Ovary (tissue), 9 donors: Measurements from ENCODE around the gene CEP350. TPM values are rescaled to one million over a fixed set of nuclear protein-coding genes. Genes with fewer than 3 reads are reported as not detected.
"Not testable (repeated sequence)": the region's sequence is repeated elsewhere in the genome, so short reads cannot be mapped to it uniquely, and the experiment has no call there.

Experiments
- DNase-seq, 5 donors: peaks; one replicate each; pipeline ENCODE4 v3.0.0-alpha.2; 2019 to 2020
- H3K27ac ChIP-seq, 2 donors: fragments of 200-600 bp; one replicate each; pipeline versions ENCODE4 v1.5.1 to v1.8.0; 2019 to 2022
- H3K27me3 ChIP-seq: fragments of 200-600 bp; one replicate; pipeline ENCODE4 v1.8.0; 2022
- H3K36me3 ChIP-seq: fragments of 200-600 bp; sonication (generic); one replicate; pipeline ENCODE4 v1.5.1; 2019
- H3K4me1 ChIP-seq: one replicate; pipeline ENCODE4 v1.8.1; 2013; ENCODE audit warnings: mild to moderate bottlenecking, moderate library complexity; ENCODE audit not compliant: insufficient read depth
- H3K4me3 ChIP-seq: fragments of 200-600 bp; sonication (generic); one replicate; pipeline ENCODE4 v1.5.1; 2017
- H3K9me3 ChIP-seq, 2 donors: fragments of 200-600 bp in 1 of 2; sonication (generic) in 1 of 2; one replicate each; pipeline versions ENCODE4 v1.5.1 to v1.8.1; 2013 to 2019; ENCODE audit warnings: mild to moderate bottlenecking in 1 of 2, moderate library complexity in 1 of 2
- EP300 ChIP-seq: sonication (generic); formaldehyde crosslinking; IDR thresholded peaks from one replicate; pipeline ENCODE4 v1.6.1; 2017; ENCODE audit warnings: antibody characterized with exemption
- POLR2A ChIP-seq: fragments of 450-650 bp; IDR thresholded peaks from one replicate; pipeline ENCODE4 v1.6.1; 2017; ENCODE audit warnings: antibody characterized with exemption, mild to moderate bottlenecking, moderate library complexity
- WGBS, 3 donors: extraction: QIAGEN DNeasy Blood & Tissue Kit in 1 of 3; methylation state at CpG; one replicate each; pipeline versions ENCODE4 v1.1.5 to v1.1.7; 2013 to 2017; 5-methylcytosine and 5-hydroxymethylcytosine counted together
- intact Hi-C, 4 donors: fragments of 100-400 bp; cut with DNase I; formaldehyde crosslinking; loops; one replicate each; pipeline versions ENCODE4 v1.11.0 to v1.15.1; 2022 to 2023
- polyA plus RNA-seq, 2 donors: library from polyadenylated mRNA; stranded (reverse); fragments of 200-250 nt in 1 of 2; fragments of 350-450 nt in 1 of 2; fragmentation: Illumina TruSeq in 1 of 2; extraction: RNeasy Lipid Tissue Mini Kit (QIAGEN cat#74804) in 1 of 2; gene quantifications; one replicate each; pipeline ENCODE4 v1.2.3, GENCODE V29; 2013 to 2014
- total RNA-seq, 7 donors: library from RNA; depleted of rRNA in 2 of 7; stranded (reverse); fragments of >200 nt in 2 of 7; fragmentation: NEBNext Ultra II Directional in 3 of 7; extraction: Animal tissue kit (Norgen Biotek cat#: 25700) in 3 of 7; gene quantifications; one replicate each; pipeline versions ENCODE4 v1.1.0 to v1.2.4, GENCODE V29; 2016 to 2023
- TF ChIP-seq, protein P1 (sequence below), 3 donors: fragments of 450-650 bp in 2 of 3; fragments of 200-600 bp in 1 of 3; IDR thresholded peaks; one replicate each; pipeline versions ENCODE4 v1.5.1 to v1.8.0; 2016 to 2022; ENCODE audit warnings: antibody characterized with exemption in 3 of 3, mild to moderate bottlenecking in 1 of 3
- donor health status: DM: no; HTN: no; CAD: no; lungs with moderate emphysema.
- donor health status: DM: no; HTN: no; CAD: no.
- donor health status: Bipolar disorder and iron deficiency.
- donor health status: DM: yes; HTN: yes; CAD: no.
- donor health status: DM: no; HTN: no; CAD: no.
- donor health status: DM: yes; HTN: yes; CAD: no.

CEP350 gene
- total and polyA plus RNA-seq, 9 donors: 7.9 to 69.4 (median 53.1) TPM

- H3K9me3 ChIP-seq: no peaks in the 10 kb centered on the region
- intact Hi-C loops: loop anchor here in 2 of 4 donors (2.0 to 10.0 kb wide), 2 partner anchors 71 to 73 kb away; partner anchors contain the start of gene TOR1AIP1 (in 2 of the 2)
- H3K36me3 ChIP-seq: no peaks in the 10 kb centered on the region
- no peak overlapping the region for H3K27ac ChIP-seq
- H3K4me3 ChIP-seq: peak overlapping the region; percentile 97
- no peak for DNase-seq
- WGBS, 3 donors: 1% methylated on average over 3 of the region's 3 CpGs
- no peaks in the 10 kb centered on the region for H3K27me3 ChIP-seq
- no peaks in the 10 kb centered on the region for H3K4me1 ChIP-seq
- TF ChIP-seq POLR2A: no peak
- TF ChIP-seq, protein P1, sequence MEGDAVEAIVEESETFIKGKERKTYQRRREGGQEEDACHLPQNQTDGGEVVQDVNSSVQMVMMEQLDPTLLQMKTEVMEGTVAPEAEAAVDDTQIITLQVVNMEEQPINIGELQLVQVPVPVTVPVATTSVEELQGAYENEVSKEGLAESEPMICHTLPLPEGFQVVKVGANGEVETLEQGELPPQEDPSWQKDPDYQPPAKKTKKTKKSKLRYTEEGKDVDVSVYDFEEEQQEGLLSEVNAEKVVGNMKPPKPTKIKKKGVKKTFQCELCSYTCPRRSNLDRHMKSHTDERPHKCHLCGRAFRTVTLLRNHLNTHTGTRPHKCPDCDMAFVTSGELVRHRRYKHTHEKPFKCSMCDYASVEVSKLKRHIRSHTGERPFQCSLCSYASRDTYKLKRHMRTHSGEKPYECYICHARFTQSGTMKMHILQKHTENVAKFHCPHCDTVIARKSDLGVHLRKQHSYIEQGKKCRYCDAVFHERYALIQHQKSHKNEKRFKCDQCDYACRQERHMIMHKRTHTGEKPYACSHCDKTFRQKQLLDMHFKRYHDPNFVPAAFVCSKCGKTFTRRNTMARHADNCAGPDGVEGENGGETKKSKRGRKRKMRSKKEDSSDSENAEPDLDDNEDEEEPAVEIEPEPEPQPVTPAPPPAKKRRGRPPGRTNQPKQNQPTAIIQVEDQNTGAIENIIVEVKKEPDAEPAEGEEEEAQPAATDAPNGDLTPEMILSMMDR (IDR thresholded peaks at IDR 0.05): no peak
- no peak for TF ChIP-seq EP300
Observed at GRCh38 chr1:179955731-179956130, 1.1 kb downstream of the CEP350 start.

DNA sequence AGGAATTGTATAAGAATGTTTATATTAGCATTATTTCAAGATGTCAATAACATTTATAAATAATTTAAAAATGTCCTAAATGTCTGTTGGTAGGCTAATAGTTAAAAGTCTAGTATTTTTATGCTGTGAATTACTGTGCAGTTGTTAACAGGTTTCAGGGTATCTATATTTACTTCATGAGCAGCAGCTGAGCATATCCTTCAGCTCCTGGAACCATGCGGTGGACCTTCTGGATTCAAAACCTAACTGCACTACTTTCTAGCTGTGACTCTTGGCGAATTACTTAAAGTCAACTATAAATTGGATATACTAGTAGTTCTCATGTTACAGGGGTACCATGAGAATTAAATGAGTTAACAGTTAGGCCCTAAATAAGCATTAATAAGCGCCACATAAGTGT is 3.7 kb downstream of the CEP350 start:
- no peak overlapping the region for H3K27ac ChIP-seq
- intact Hi-C loops: loop anchor here in 1 of 4 donors (10.0 kb wide), 1 partner anchor 74 kb away; the partner anchor contains the start of gene TOR1AIP1
- no peaks in the 10 kb centered on the region for H3K4me1 ChIP-seq
- H3K4me3 ChIP-seq: no peak overlapping the region
- TF ChIP-seq, protein P1 (IDR thresholded peaks at IDR 0.05): no peak
- TF ChIP-seq POLR2A: no peak
- H3K9me3 ChIP-seq: no peaks in the 10 kb centered on the region
- H3K27me3 ChIP-seq: no peaks in the 10 kb centered on the region
- DNase-seq: no peak
- WGBS, 3 donors: 68 to 70% (median 68%) methylated on average over 3 of the region's 3 CpGs
- H3K36me3 ChIP-seq: no peaks in the 10 kb centered on the region

GRCh38 chr1:179962168-179962567 is 7.6 kb downstream of the CEP350 start:
- H3K4me1 ChIP-seq, intact Hi-C loops, H3K36me3 ChIP-seq, H3K9me3 ChIP-seq, H3K4me3 ChIP-seq, H3K27me3 ChIP-seq, H3K27ac ChIP-seq, DNase-seq: not testable (repeated sequence)
- 96 to 97% (median 97%) methylated on average over 8 of the region's 8 CpGs for WGBS, 3 donors

- no peak overlapping the region for H3K27ac ChIP-seq
- H3K9me3 ChIP-seq: peaks cover 0 to 3% of the 10 kb centered on the region in 2 donors
- H3K36me3 ChIP-seq: no peaks in the 10 kb centered on the region
- H3K4me3 ChIP-seq: no peak overlapping the region
- TF ChIP-seq EP300 (no peak), POLR2A (no peak)
- TF ChIP-seq, protein P1 (IDR thresholded peaks at IDR 0.05): no peak
- DNase-seq: no peak
- intact Hi-C loops: no loop called here
- H3K4me1 ChIP-seq: peaks cover 12% of the 10 kb centered on the region
- H3K27me3 ChIP-seq: no peaks in the 10 kb centered on the region
Observed at GRCh38 chr1:179966551-179966950, 11.9 kb downstream of the CEP350 start.

DNA sequence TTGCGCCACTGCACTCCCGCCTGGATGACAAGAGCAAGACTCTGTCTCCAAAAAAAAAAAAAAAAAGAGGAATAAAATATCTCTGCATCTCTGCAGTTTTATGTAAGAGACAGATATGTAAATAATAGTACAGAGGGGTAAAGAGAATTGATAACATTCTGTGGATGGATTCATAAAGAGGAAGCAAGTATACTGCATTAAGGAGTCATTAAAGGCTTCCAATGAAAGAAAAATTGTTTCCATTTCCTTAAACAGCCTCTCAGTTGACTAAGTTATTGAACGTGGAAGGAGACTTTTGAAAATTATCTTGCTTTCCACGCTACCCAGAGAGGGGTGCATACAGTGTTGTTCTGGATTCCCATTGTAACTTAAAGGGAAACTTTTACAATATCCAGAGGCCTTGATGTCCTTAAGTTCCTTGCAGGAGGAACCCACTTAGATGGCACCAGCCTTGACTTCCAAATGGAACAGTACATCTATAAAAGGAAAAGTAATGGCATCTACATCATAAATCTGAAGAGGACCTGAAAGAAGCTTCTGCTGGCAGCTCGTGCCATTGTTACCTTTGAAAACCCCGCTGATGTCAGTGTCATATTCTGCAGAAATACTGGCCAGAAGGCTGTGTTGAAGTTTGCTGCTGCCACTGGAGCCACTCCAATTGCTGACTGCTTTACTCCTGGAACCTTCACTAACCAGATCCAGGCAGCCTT is 13.8 kb downstream of the CEP350 start:
- H3K9me3 ChIP-seq: peaks cover 0 to 3% of the 10 kb centered on the region in 2 donors
- 95 to 97% (median 97%) methylated on average over 6 of the region's 6 CpGs for WGBS, 3 donors
- intact Hi-C loops: no loop called here
- H3K27me3 ChIP-seq: no peaks in the 10 kb centered on the region
- H3K4me3 ChIP-seq: no peak overlapping the region
- peaks cover 12% of the 10 kb centered on the region for H3K4me1 ChIP-seq
- no peaks in the 10 kb centered on the region for H3K36me3 ChIP-seq
- TF ChIP-seq, protein P1 (IDR thresholded peaks at IDR 0.05): no peak
- TF ChIP-seq POLR2A: no peak
- no peak for TF ChIP-seq EP300
- no peak overlapping the region for H3K27ac ChIP-seq
- DNase-seq: no peak
